NCI-H2081 (cell line): ENCODE results near the gene ZBTB7C.

Source experiments
- DNase-seq, 2 experiments: peaks; one replicate each; lab custom pipeline; 2025; lab: John Stamatoyannopoulos, UW

The ZBTB7C gene

DNA sequence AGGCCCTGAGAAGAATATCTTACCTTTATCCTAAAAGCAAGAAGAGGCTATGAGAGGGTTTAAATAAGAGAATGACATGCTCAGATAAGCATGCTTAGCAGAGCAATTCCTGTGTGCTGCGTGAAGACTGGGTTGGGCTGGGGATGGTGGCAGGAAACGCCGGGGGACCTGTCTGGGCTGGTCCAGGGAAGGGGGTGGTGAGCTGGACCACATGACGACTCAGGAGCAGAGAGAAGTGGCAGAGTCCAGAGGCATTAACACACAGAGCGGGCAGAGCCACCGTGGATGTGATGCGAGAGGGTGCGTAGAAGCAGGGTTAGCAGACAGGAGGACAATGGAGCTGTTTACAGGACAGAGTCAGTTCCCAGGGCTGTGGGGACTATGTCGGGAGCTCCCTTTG is 84.5 kb downstream of the ZBTB7C start:
- no peak for DNase-seq

- no peak for DNase-seq
Measured at GRCh38 chr18:48323151-48323550, 86.0 kb downstream of the ZBTB7C start.

GRCh38 chr18:48321536-48321935 is 87.6 kb downstream of the ZBTB7C start:
- no peak for DNase-seq

DNA sequence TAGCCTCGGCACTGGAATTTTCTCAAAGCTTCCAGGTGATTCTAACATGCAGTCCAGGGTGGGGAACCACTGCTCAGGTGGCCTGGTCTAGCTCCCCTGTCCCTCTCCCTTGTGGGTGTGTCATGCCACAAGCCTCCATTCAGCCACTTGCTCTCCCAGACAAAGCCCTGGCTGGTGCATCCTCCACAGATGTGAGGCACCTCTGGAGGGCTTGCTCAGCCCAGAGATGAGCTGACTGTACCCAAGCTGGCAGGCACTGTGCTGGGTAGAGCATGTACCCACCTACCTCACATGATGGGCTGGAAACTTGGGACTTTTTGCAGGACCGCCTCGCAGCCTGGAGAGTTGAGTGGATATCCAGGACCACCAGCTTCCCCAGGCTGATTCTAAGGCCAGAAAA is 88.1 kb downstream of the ZBTB7C start:
- DNase-seq = no peak

GRCh38 chr18:48320639-48320945 is 88.6 kb downstream of the ZBTB7C start:
- no peak for DNase-seq

- DNase-seq = peak; percentile 80 to 96
Measured at GRCh38 chr18:48319801-48320638, 89.2 kb downstream of the ZBTB7C start.

GRCh38 chr18:48318436-48318835 is 90.7 kb downstream of the ZBTB7C start:
- DNase-seq = peak; percentile 40 to 78

DNA sequence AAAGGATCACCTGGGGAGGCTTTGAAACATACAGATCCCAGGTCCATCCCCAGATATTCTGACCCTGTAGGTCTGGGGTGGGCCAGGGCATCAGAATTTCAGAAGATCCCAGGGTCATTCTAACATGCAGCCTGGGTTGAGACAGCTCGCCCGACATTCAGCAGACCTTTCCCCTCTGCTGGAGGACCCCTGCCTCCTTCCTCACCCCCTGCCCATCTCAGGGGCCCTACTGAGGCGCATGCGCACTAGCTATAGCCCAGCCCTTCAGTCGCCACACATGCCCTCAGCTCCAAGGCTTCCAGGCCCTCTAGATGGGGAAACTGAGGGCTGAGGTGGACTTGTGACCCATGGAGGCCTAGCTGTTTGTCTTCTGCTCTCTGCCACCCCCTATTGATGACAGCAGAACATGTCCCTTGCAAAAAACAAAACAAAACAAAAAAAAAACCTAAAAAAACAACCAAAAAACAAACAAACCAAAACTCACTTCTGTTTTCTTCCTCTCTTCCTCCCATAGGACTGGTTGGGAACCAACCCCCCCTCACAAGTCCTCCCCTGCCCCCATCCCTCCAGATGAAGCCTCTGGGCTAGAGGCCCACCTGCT is 91.3 kb downstream of the ZBTB7C start:
- no peak for DNase-seq

GRCh38 chr18:48316177-48316576 is 93.0 kb downstream of the ZBTB7C start:
- DNase-seq = no peak

DNA sequence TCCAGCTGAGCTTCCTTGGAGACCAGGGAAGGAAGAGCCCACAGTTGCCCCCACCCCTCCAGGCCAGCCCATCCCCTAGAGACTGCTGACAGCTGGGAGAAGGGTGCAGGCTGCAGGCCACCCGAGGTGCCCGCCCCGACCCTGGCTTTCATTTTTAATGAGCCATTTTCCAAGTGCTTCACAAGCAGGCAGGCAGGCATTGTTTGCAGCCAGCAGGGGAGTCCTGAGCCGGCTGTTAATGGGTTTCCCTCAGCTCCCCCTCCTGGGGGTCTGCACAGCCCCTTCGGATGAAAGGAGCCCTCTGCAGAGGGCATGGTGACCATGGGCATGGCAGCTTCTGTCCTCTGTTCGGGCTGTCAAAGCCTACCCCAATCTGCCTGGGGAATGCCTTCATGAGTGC is 94.5 kb downstream of the ZBTB7C start:
- peak; percentile 25 to 65 for DNase-seq

- peak in 1 of 2 experiments; percentile 25 for DNase-seq
Measured at GRCh38 chr18:48313792-48314191, 95.4 kb downstream of the ZBTB7C start.

DNA sequence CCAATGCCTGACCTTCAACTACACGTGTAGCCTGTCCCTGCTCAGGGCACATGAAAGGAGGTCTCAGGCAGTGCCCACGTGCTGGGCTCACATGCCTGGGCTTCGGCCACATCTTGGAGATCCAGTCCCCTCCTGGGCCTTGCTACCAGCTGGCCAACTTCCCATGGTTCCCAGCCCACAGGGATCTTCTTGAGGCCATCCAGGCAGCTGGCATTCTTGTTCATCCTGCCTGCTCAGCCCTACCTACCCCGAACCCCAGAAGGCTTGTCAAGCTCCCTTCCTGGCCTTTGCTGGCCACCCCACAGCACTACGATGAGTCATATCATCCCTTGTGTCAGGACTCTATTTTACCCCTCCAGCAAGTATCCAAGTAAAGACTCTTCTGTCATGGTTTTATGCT is 97.1 kb downstream of the ZBTB7C start:
- no peak for DNase-seq

DNA sequence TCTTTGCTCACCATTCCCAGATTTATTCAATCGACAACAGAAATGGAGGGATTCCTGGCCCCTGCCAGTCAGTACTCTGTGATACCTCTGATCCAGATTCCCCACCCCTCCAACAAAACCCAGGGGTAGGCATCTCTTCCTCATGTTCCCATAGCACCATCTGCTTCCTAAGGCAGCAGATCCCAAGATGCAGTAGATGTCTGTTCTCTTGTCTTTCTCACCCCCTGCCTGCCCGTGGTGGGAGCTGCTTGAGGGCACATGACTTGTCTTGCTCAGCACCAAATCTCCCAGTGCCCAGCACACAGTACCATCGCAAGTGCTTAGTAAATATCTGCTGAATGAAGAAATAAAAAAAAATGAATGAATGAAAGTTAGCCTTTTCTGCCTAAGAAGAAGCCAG is 98.2 kb downstream of the ZBTB7C start:
- no peak for DNase-seq

DNA sequence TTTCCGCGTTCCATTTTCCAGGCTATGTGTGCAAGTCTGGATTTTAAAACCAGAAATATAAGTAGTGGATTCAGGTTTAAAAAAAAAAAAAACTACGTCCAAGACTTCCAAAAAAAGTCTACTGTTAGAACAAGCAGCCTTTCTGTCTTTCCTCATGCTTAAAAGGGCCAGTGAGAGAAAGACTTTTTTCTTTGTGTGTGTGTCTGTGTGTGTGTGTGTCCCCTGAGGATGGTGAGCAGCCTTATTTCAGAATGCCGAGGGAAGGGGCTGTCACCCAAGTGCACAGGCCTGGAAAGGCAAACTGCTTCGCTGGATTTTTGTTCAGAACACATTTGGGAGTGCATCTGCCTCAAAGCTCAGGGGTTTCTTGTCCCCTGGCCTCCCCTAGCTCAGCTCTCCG is 98.8 kb downstream of the ZBTB7C start:
- DNase-seq = no peak

- no peak for DNase-seq
Measured at GRCh38 chr18:48308755-48309575, 100.2 kb downstream of the ZBTB7C start.

DNA sequence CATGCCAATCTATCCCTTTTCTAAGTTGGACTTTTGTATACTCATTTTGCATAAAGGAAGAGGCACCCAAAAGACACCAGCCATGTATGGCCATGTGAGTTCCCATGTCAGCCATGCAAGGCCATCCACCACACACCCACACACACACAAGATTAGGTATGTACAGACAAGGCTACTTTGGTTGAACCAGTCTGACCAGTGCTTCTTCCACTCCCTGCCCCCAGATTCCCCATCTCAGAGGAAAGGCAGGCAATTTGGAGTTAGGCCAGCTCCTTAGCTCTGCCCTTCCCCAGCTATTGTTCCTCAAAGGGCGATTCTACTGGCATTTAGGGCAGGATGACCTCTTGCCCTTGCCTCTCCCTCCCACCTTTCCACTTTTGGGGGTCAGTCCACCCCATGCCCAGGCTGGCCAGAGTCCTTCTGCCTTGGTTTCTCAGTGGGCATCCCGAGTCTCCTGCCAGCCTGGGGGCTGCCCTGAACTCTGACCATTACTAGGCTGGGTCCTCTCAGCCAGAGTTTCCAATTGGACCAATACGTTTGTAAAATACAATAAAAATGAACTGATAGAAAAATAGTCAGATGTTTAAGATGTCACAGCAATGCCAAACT is 101.1 kb downstream of the ZBTB7C start:
- no peak for DNase-seq

- DNase-seq = no peak
Measured at GRCh38 chr18:48306838-48307237, 102.3 kb downstream of the ZBTB7C start.

- DNase-seq = peak in 1 of 2 experiments; percentile 34
Measured at GRCh38 chr18:48304906-48305693, 104.1 kb downstream of the ZBTB7C start.

- no peak for DNase-seq
Measured at GRCh38 chr18:48303883-48304282, 105.3 kb downstream of the ZBTB7C start.

- no peak for DNase-seq
Measured at GRCh38 chr18:48302736-48303135, 106.4 kb downstream of the ZBTB7C start.

- DNase-seq = peak in 1 of 2 experiments; percentile 15
Measured at GRCh38 chr18:48300463-48300961, 108.7 kb downstream of the ZBTB7C start.
